Measurements from ENCODE around the gene ACTR2. TPM values are rescaled to one million over a fixed set of nuclear protein-coding genes. Genes with fewer than 3 reads are reported as not detected.

Gene ACTR2
- total and polyA plus RNA-seq, 9 of the 15 experiments (the other 6 are each of a cell fraction or from before 2014, with no cell fraction given): 47.3 to 239 (median 108) TPM

- TF ChIP-seq CTBP1 (IDR thresholded peaks at IDR 0.05; ENCODE audit: borderline replicate concordance) (peak; percentile 27), MEF2D (tag; conservative IDR thresholded peaks at IDR 0.05; ENCODE audit: low read depth) (no peak), FOSL1 (tag; conservative IDR thresholded peaks at IDR 0.05) (0 out of 2 replicates have a peak, but pooled peaks have one; percentile 13), POLR2B (IDR thresholded peaks at IDR 0.05; ENCODE audit: low read depth, partially characterized antibody) (peak; percentile 88), C11orf30 (IDR thresholded peaks at IDR 0.05; ENCODE audit: low read depth) (peak; percentile 74; the same call in 1 of the 2 replicates), GATAD2B (IDR thresholded peaks at IDR 0.05; ENCODE audit: borderline replicate concordance) (0 out of 2 replicates have a peak, but pooled peaks have one; percentile 36), E2F3 (CRISPR knock-in tag; IDR thresholded peaks at IDR 0.05) (peak; percentile 57; the same call in 1 of the 2 replicates), HDAC3 (IDR thresholded peaks at IDR 0.05; ENCODE audit: borderline replicate concordance, partially characterized antibody) (no peak), ZNF184 (CRISPR knock-in tag; IDR thresholded peaks at IDR 0.05) (no peak), TSC22D4 (tag; IDR thresholded peaks at IDR 0.05) (no peak), ZNF696 (CRISPR knock-in tag; conservative IDR thresholded peaks at IDR 0.05) (no peak), ZNF212 (CRISPR knock-in tag; IDR thresholded peaks at IDR 0.05) (no peak), SIN3B (IDR thresholded peaks at IDR 0.05; ENCODE audit: low read depth) (peak; percentile 57), CREB3L1 (IDR thresholded peaks at IDR 0.05; ENCODE audit: borderline replicate concordance, low read depth) (no peak), SNRNP70 (optimal IDR thresholded peaks at IDR 0.05; ENCODE audit: low read depth, low read length) (no peak), TBP (optimal IDR thresholded peaks at IDR 0.05; ENCODE audit: low read depth, low read length) (peak; percentile 67), HDAC8 (tag; IDR thresholded peaks at IDR 0.05) (no peak), ZFP91 (CRISPR knock-in tag; IDR thresholded peaks at IDR 0.05) (no peak), ZBTB43 (CRISPR knock-in tag; IDR thresholded peaks at IDR 0.05) (no peak), FOXK2 (conservative IDR thresholded peaks at IDR 0.05 in 1 of 2, IDR thresholded peaks at IDR 0.05 in 1 of 2; ENCODE audit: low read depth in 2 of 2) (peak in 1 of 2 experiments; percentile 45; a peak in 1 of 4 replicates), NFE2L1 (tag; IDR thresholded peaks at IDR 0.05; ENCODE audit: borderline replicate concordance, low read depth) (no peak)
These were observed at the start of gene ACTR2 (continued) for GRCh38 chr2:65227456-65228262.

All from K562 (cell line).